Smooth muscle cell of bladder (primary cell): ENCODE measurements around the gene KIR3DL3. TPM values are rescaled to one million over a fixed set of nuclear protein-coding genes. Genes with fewer than 3 reads are reported as not detected.

Experiments used
- total RNA-seq: library from RNA; depleted of rRNA; stranded (reverse); fragments of >200 nt; gene quantifications from 2 replicates; pipeline ENCODE4 v1.2.3, GENCODE V29; 2014

The KIR3DL3 gene
- total RNA-seq: not detected in 2 replicates

GRCh38 chr19:54724142-54724541 lies at the start of gene KIR3DL3:
TSS of gene KIR3DL3 (plus strand) at chr19:54724442. CDS start at chr19:54724497, 55 bp downstream.

GRCh38 chr19:54738306-54738705 lies 14.1 kb downstream of the KIR3DL3 start, which contains the start of gene KIR2DL3:
TSS of gene KIR2DL3 (plus strand) at chr19:54738513. CDS start at chr19:54738546, 33 bp downstream.

DNA sequence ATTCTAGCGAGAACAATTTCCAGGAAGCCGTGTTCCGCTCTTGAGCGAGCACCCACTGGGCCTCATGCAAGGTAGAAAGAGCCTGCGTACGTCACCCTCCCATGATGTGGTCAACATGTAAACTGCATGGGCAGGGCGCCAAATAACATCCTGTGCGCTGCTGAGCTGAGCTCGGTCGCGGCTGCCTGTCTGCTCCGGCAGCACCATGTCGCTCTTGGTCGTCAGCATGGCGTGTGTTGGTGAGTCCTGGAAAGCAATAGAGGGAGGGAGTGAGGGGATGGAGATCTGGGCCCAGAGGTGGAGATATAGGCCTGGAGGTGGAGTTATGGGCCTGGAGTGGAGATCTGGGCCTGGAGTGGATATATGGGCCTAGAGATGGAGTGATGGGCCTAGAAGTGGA lies 45.4 kb downstream of the KIR3DL3 start, which contains the start of gene KIR2DL1:
KIR2DL1 (plus strand) TSS at position 148 of the 400 bp plus-strand sequence; CDS start at position 206, 58 bp downstream.

Other genes with a start within 250 kb of the KIR3DL3 start
- gene LAIR2, start 221.6 kb upstream of the KIR3DL3 start, total RNA-seq: not detected in 2 replicates
- gene LILRA2, start 150.7 kb upstream of the KIR3DL3 start, total RNA-seq: not detected in 2 replicates
- gene LILRA1, start 130.8 kb upstream of the KIR3DL3 start, total RNA-seq: not detected in 2 replicates
- gene LILRB1, start 94.0 kb upstream of the KIR3DL3 start, total RNA-seq: not detected in 2 replicates
- gene LILRB4, start 61.5 kb upstream of the KIR3DL3 start, total RNA-seq: not detected in 2 replicates
- not detected in 2 replicates for gene KIR2DL3, start 14.1 kb downstream of the KIR3DL3 start, total RNA-seq
- not detected in 2 replicates for gene KIR2DL1, start 45.4 kb downstream of the KIR3DL3 start, total RNA-seq
- not detected in 2 replicates for gene KIR2DL4, start 79.2 kb downstream of the KIR3DL3 start, total RNA-seq
- gene KIR3DL1, start 92.0 kb downstream of the KIR3DL3 start, total RNA-seq: not detected in 2 replicates
- gene KIR2DS4, start 108.2 kb downstream of the KIR3DL3 start, total RNA-seq: not detected in 2 replicates
- not detected in 2 replicates for gene KIR3DL2, start 126.0 kb downstream of the KIR3DL3 start, total RNA-seq
- not detected in 2 replicates for gene FCAR, start 149.8 kb downstream of the KIR3DL3 start, total RNA-seq
- not detected in 2 replicates for gene NCR1, start 181.7 kb downstream of the KIR3DL3 start, total RNA-seq
- gene NLRP7, start 223.1 kb downstream of the KIR3DL3 start, total RNA-seq: not detected in 2 replicates
- gene NLRP2, start 241.9 kb downstream of the KIR3DL3 start, total RNA-seq: 0.14 TPM in 1 of 2 replicates, not detected in the other